PC-3 (cell line): ENCODE measurements around the gene LRRTM4.

Experiments
- EZH2 ChIP-seq: fragments of 300-600 bp; sonication (generic); IDR thresholded peaks from one replicate; pipeline ENCODE4 v1.6.1; 2017; ENCODE audit warnings: antibody characterized with exemption, mild to moderate bottlenecking, low read length; ENCODE audit not compliant: unreplicated experiment
- EZH2phosphoT487 ChIP-seq: fragments of 300-600 bp; sonication (generic); IDR thresholded peaks from 2 replicates; pipeline ENCODE4 v1.6.1; 2018; ENCODE audit warnings: mild to moderate bottlenecking, antibody characterized with exemption, low read length, borderline replicate concordance
- TF ChIP-seq, protein P1 (sequence below): fragments of 300-600 bp; sonication (generic); conservative IDR thresholded peaks from 2 replicates; pipeline ENCODE4 v1.5.1; 2017; ENCODE audit warnings: antibody characterized with exemption, low read depth, mild to moderate bottlenecking, low read length

DNA sequence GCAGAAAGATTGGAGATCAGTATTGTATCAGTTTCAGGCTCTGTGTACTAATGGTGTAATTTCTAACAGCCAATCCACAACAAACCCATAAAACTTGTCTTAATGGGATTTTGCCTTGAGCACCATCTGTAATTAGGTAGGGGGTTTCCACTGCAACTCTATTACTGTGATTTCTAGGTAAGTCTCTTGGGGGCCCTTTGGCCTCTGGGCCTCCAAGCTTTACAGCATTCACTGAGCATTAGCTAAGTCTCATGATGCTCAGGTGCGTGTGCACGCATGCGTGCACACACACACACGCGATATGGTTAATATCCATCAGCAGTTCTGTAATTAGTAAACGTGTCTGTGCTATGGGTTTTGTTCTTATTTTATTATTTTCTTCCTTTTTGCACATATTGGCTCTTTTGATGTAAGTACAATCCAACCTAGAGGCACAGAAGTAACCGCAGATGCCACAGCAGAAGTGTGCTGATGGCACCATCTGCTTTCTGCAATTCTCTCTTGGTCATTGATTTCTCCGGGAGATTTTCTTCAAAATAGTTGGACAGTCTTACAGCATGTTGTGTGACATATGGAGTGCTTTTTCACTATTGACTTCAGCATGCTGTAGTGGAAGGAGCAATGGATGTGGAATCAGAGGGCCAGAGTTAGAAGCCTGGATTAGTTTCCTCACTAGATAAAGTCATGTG, 592.0 kb downstream of the LRRTM4 start:
- TF ChIP-seq, protein P1, sequence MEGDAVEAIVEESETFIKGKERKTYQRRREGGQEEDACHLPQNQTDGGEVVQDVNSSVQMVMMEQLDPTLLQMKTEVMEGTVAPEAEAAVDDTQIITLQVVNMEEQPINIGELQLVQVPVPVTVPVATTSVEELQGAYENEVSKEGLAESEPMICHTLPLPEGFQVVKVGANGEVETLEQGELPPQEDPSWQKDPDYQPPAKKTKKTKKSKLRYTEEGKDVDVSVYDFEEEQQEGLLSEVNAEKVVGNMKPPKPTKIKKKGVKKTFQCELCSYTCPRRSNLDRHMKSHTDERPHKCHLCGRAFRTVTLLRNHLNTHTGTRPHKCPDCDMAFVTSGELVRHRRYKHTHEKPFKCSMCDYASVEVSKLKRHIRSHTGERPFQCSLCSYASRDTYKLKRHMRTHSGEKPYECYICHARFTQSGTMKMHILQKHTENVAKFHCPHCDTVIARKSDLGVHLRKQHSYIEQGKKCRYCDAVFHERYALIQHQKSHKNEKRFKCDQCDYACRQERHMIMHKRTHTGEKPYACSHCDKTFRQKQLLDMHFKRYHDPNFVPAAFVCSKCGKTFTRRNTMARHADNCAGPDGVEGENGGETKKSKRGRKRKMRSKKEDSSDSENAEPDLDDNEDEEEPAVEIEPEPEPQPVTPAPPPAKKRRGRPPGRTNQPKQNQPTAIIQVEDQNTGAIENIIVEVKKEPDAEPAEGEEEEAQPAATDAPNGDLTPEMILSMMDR: no peak
- TF ChIP-seq EZH2phosphoT487 (no peak), EZH2 (no peak)
